PC-3 (cell line): Measurements from ENCODE around the gene GPC3. TPM values are rescaled to one million over a fixed set of nuclear protein-coding genes. Genes with fewer than 3 reads are reported as not detected.

Experiments used
- ATAC-seq: fragments of 200-7000 bp; cut with Tn5 transposase; 2 replicates; pipeline ENCODE4 v1.9.1; 2020; ENCODE audit warnings: mild to moderate bottlenecking, moderate library complexity
- BruUV-seq: library from RNA; stranded (reverse); fragments of 400-500 nt; replicated peaks from 2 replicates; lab custom pipeline; 2021; lab: Mats Ljungman, UMichigan
- CTCF ChIA-PET: fragments of 300-600 bp; sonication (Branson Sonifier 250); formaldehyde crosslinking; loops from one replicate; lab custom pipeline; 2022; ENCODE audit warnings: antibody characterized with exemption; lab: Charles Lee
- POLR2A ChIA-PET: fragments of 300-600 bp; sonication (Branson Sonifier 250); formaldehyde crosslinking; loops from one replicate; lab custom pipeline; 2022; ENCODE audit warnings: antibody characterized with exemption; ENCODE audit not compliant: unreplicated experiment; lab: Charles Lee
- DNase-seq: peaks from one replicate; pipeline ENCODE4 v3.0.0-alpha.2; 2015
- H2AFZ ChIP-seq: fragments of 300-600 bp; sonication (generic); 2 replicates; pipeline ENCODE4 v1.6.0; 2016; ENCODE audit warnings: antibody characterized with exemption, low read length
- H3F3A ChIP-seq: fragments of 300-600 bp; sonication (generic); one replicate; pipeline ENCODE4 v1.6.0; 2017; ENCODE audit warnings: antibody characterized with exemption, low read length, control low read depth, mild to moderate bottlenecking; ENCODE audit not compliant: unreplicated experiment
- H3K27ac ChIP-seq: fragments of 300-600 bp; sonication (generic); 2 replicates; pipeline ENCODE4 v1.5.1; 2016; ENCODE audit warnings: mild to moderate bottlenecking, low read length
- H3K27me3 ChIP-seq: fragments of 300-600 bp; sonication (generic); 2 replicates; pipeline ENCODE4 v1.6.1; 2016; ENCODE audit warnings: low read length, mixed read lengths
- H3K36me3 ChIP-seq: fragments of 300-600 bp; sonication (generic); 2 replicates; pipeline ENCODE4 v1.6.1; 2016; ENCODE audit warnings: low read depth, mixed run types, low read length, mixed read lengths
- H3K4me1 ChIP-seq: fragments of 300-600 bp; sonication (generic); 2 replicates; pipeline ENCODE4 v1.5.1; 2016; ENCODE audit warnings: low read length; ENCODE audit not compliant: insufficient read depth
- H3K4me2 ChIP-seq: fragments of 300-600 bp; sonication (generic); 2 replicates; pipeline ENCODE4 v1.6.0; 2016; ENCODE audit warnings: low read length
- H3K4me3 ChIP-seq: fragments of 300-600 bp; sonication (generic); 2 replicates; pipeline ENCODE4 v1.5.1; 2016; ENCODE audit warnings: mild to moderate bottlenecking, low read length, mixed read lengths
- H3K79me2 ChIP-seq: fragments of 300-600 bp; sonication (generic); 2 replicates; pipeline ENCODE4 v1.6.1; 2017; ENCODE audit warnings: low read length, mixed read lengths
- H3K9ac ChIP-seq: fragments of 300-600 bp; sonication (generic); 2 replicates; pipeline ENCODE4 v1.6.0; 2016; ENCODE audit warnings: mild to moderate bottlenecking, low read length
- H3K9me2 ChIP-seq: fragments of 300-600 bp; sonication (generic); replicated peaks from 2 replicates; pipeline ENCODE4 v1.6.1; 2016; ENCODE audit warnings: mixed run types, low read length, mixed read lengths
- H3K9me3 ChIP-seq: fragments of 300-600 bp; sonication (generic); 2 replicates; pipeline ENCODE4 v1.6.1; 2016; ENCODE audit warnings: low read length, mixed read lengths
- H4K20me1 ChIP-seq: fragments of 300-600 bp; sonication (generic); 2 replicates; pipeline ENCODE4 v1.6.1; 2016; ENCODE audit warnings: low read length, mixed read lengths
- EZH2 ChIP-seq: fragments of 300-600 bp; sonication (generic); IDR thresholded peaks from one replicate; pipeline ENCODE4 v1.6.1; 2017; ENCODE audit warnings: antibody characterized with exemption, mild to moderate bottlenecking, low read length; ENCODE audit not compliant: unreplicated experiment
- EZH2phosphoT487 ChIP-seq: fragments of 300-600 bp; sonication (generic); IDR thresholded peaks from 2 replicates; pipeline ENCODE4 v1.6.1; 2018; ENCODE audit warnings: mild to moderate bottlenecking, antibody characterized with exemption, low read length, borderline replicate concordance
- intact Hi-C: fragments of 100-400 bp; cut with micrococcal nuclease; formaldehyde crosslinking; loops from 2 replicates; pipeline ENCODE4 v1.9.0; 2023
- total RNA-seq: library from RNA; depleted of rRNA; stranded (reverse); fragments of >200 nt; gene quantifications from 2 replicates; pipeline ENCODE4 v1.2.3, GENCODE V29; 2014
- TF ChIP-seq, protein P1 (sequence below): fragments of 300-600 bp; sonication (generic); conservative IDR thresholded peaks from 2 replicates; pipeline ENCODE4 v1.5.1; 2017; ENCODE audit warnings: antibody characterized with exemption, low read depth, mild to moderate bottlenecking, low read length

The GPC3 gene
- total RNA-seq, 1 experiment from 2014 or later = not detected

DNA sequence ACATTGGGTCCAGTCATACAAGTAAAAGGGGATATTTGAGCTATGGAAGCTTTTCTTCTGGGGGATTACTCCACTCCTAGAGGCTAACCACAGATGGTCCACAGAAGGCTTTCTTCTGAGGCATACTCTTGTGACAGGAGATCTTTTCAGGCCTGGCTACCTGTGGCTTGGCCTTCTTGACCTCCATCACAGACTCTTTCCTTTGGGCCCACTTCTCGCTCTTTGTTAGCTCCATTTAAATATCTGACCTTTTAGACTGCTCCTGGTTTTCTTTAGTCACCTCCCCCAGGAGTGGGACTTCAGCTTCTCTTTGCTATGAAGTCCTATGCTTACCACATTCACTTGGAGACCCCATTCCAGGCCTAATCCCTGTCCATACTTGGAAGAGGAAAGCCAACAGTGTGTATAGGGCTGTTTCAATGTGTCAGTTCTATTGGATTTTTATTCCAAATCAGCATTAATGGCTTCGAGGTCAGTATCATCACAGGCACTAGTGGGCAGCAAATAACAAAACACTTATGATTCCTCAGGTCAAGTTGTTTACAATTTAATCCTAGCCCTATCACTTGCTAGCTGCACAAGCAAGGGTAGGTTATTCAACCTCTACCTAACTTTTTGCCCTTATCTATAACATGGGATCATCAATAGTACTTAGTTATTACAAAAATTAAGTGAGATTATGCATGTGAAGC is 26.3 kb downstream of the GPC3 start:
- H3K4me1 ChIP-seq = no peaks in the 10 kb centered on the region
- peak; percentile 5 for DNase-seq
- no peaks in the 10 kb centered on the region for H3K79me2 ChIP-seq
- no peak overlapping the region for H3K4me2 ChIP-seq
- no peaks in the 10 kb centered on the region for H3F3A ChIP-seq
- ChIA-PET POLR2A (no interaction called here), CTCF (interaction anchor here (0.6 kb wide), 2 partner anchors 68 to 434 kb away, joined by 3 to 4 read pairs; no protein-coding TSS in a partner anchor)
- H3K27ac ChIP-seq = no peak overlapping the region
- TF ChIP-seq EZH2phosphoT487 = no peak
- TF ChIP-seq, protein P1, sequence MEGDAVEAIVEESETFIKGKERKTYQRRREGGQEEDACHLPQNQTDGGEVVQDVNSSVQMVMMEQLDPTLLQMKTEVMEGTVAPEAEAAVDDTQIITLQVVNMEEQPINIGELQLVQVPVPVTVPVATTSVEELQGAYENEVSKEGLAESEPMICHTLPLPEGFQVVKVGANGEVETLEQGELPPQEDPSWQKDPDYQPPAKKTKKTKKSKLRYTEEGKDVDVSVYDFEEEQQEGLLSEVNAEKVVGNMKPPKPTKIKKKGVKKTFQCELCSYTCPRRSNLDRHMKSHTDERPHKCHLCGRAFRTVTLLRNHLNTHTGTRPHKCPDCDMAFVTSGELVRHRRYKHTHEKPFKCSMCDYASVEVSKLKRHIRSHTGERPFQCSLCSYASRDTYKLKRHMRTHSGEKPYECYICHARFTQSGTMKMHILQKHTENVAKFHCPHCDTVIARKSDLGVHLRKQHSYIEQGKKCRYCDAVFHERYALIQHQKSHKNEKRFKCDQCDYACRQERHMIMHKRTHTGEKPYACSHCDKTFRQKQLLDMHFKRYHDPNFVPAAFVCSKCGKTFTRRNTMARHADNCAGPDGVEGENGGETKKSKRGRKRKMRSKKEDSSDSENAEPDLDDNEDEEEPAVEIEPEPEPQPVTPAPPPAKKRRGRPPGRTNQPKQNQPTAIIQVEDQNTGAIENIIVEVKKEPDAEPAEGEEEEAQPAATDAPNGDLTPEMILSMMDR = peak; percentile 37; the same call in 1 of the 2 replicates
- no peak overlapping the region for H3K4me3 ChIP-seq
- ATAC-seq = no peak
- H3K36me3 ChIP-seq = no peaks in the 10 kb centered on the region
- no peaks in the 10 kb centered on the region for H4K20me1 ChIP-seq
- no peak overlapping the region for H3K9ac ChIP-seq
- no TSS peak for BruUV-seq
- no peaks in the 10 kb centered on the region for H3K9me2 ChIP-seq
- intact Hi-C loops = no loop called here
- no peak overlapping the region for H2AFZ ChIP-seq
- H3K9me3 ChIP-seq = no peaks in the 10 kb centered on the region
- peaks cover 15% of the 10 kb centered on the region; the same call in 1 of the 2 replicates for H3K27me3 ChIP-seq

DNA sequence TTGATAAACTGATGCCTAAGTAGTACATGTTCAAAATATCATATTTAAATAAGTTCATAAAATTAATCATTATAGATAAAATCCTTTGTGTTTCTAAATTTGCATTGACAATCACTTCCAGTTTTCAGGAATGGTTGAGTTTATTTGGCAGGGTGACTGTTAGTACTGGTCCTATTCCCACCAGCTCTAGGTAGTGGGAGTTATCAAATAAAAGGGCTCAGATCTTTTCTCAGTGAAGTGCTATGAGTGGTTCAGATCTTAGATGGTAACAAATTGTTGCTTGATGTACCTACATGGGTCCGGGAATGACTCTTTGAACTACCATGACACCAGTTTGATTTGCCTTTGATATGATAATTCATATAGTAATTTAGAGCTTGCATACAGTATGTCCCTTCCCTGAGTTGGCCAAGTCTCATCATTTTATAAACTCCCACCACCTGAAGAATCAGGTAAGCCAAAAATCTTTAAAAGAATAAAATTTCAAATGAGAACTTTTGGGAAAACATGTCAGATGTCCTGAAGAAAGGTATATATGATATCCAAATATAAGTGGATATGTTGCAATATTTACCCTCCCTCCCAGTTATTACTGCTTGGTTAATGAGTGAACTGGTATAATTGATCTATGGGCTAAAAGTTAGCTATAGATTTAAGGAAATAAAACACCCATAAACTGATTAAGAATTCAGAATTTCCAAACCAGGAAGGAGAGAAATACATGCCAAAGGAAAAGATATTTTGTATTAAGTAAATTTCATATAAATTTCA is 28.6 kb downstream of the GPC3 start:
- BruUV-seq = no TSS peak
- H3K27me3 ChIP-seq = peaks cover 15% of the 10 kb centered on the region; the same call in 1 of the 2 replicates
- H3K9me2 ChIP-seq = no peaks in the 10 kb centered on the region
- DNase-seq (no peak), ATAC-seq (no peak)
- H3K79me2 ChIP-seq = no peaks in the 10 kb centered on the region
- POLR2A ChIA-PET = no interaction called here
- TF ChIP-seq, protein P1 = no peak
- TF ChIP-seq EZH2phosphoT487 = no peak
- no peak for TF ChIP-seq EZH2
- no peaks in the 10 kb centered on the region for H4K20me1 ChIP-seq
- H3K4me2 ChIP-seq = no peak overlapping the region
- intact Hi-C loops = no loop called here
- no peak overlapping the region for H2AFZ ChIP-seq
- CTCF ChIA-PET = no interaction called here
- no peak overlapping the region for H3K27ac ChIP-seq
- H3K9me3 ChIP-seq = no peaks in the 10 kb centered on the region
- H3K4me3 ChIP-seq = no peak overlapping the region
- no peak overlapping the region for H3K9ac ChIP-seq
- H3K4me1 ChIP-seq = no peaks in the 10 kb centered on the region
- H3K36me3 ChIP-seq = no peaks in the 10 kb centered on the region
- H3F3A ChIP-seq = no peaks in the 10 kb centered on the region
